GM12878 (cell line): ENCODE results near the gene MALRD1. TPM values are rescaled to one million over a fixed set of nuclear protein-coding genes. Genes with fewer than 3 reads are reported as not detected.

Source experiments
- ATAC-seq: fragments of 200-7000 bp; cut with Tn5 transposase; 3 replicates; pipeline ENCODE4 v1.9.1; 2020; ENCODE audit warnings: mild to moderate bottlenecking, moderate library complexity
- BruUV-seq: library from RNA; stranded (reverse); fragments of 400-500 nt; replicated peaks from 2 replicates; lab custom pipeline; 2021; lab: Mats Ljungman, UMichigan
- CTCF ChIA-PET: fragments of 300-600 bp; sonication (Branson Sonifier 250); formaldehyde crosslinking; extraction: SDS; loops from one replicate; lab custom pipeline; 2021; ENCODE audit warnings: inconsistent platforms; lab: Yijun Ruan, JAX
- POLR2A ChIA-PET: fragments of 350-600 bp; formaldehyde crosslinking; extraction: SDS; loops from one replicate; lab custom pipeline; 2021; ENCODE audit warnings: inconsistent platforms; lab: Charles Lee
- RAD21 ChIA-PET: fragments of 300-600 bp; sonication (Branson Sonifier 250); formaldehyde crosslinking; loops from one replicate; lab custom pipeline; 2023; ENCODE audit warnings: antibody characterized with exemption; ENCODE audit not compliant: unreplicated experiment; lab: Charles Lee
- SMC1A ChIA-PET: fragments of 300-600 bp; sonication (Branson Sonifier 250); formaldehyde crosslinking; loops from one replicate; lab custom pipeline; 2023; ENCODE audit not compliant: unreplicated experiment, uncharacterized antibody; lab: Charles Lee
- DNase-seq: peaks from one replicate; pipeline ENCODE4 v3.0.0-alpha.2; 2011; ENCODE audit warnings: low read depth, low spot score
- FAIRE-seq: peaks from 3 replicates; lab custom pipeline; 2011; peaks lifted over from hg19 to GRCh38; lab: Jason Lieb, UNC
- H2AFZ ChIP-seq: 2 replicates; pipeline ENCODE4 v1.6.0; 2011; ENCODE audit warnings: low read depth, low read length, control low read depth; ENCODE audit not compliant: control insufficient read depth
- H3K27ac ChIP-seq: 2 replicates; pipeline ENCODE4 v1.5.1; 2011; ENCODE audit warnings: control low read depth; ENCODE audit not compliant: control insufficient read depth, insufficient read depth
- H3K27me3 ChIP-seq, 2 experiments: replicated peaks in 1 of 2; 2 replicates each; pipeline versions ENCODE4 v1.6.0 to v1.6.1; 2011; ENCODE audit warnings: low read length in 1 of 2; ENCODE audit not compliant: control insufficient read depth in 2 of 2, insufficient read depth in 2 of 2
- H3K36me3 ChIP-seq, 2 experiments: 2 replicates each; pipeline ENCODE4 v1.5.1; 2011; ENCODE audit warnings: low read length in 1 of 2; ENCODE audit not compliant: control insufficient read depth in 2 of 2, insufficient read depth in 2 of 2
- H3K4me1 ChIP-seq: 2 replicates; pipeline ENCODE4 v1.6.1; 2011; ENCODE audit warnings: mild to moderate bottlenecking, low read length, moderate library complexity, mixed read lengths; ENCODE audit not compliant: control insufficient read depth, insufficient read depth
- H3K4me2 ChIP-seq: 2 replicates; pipeline ENCODE4 v1.6.0; 2011; ENCODE audit warnings: control low read depth; ENCODE audit not compliant: control insufficient read depth, insufficient read depth
- H3K4me3 ChIP-seq: fragments of 200-600 bp; sonication (generic); 2 replicates; pipeline ENCODE4 v1.5.1; 2016
- H3K79me2 ChIP-seq: 2 replicates; pipeline ENCODE4 v1.6.0; 2011; ENCODE audit warnings: low read length; ENCODE audit not compliant: control insufficient read depth, insufficient read depth
- H3K9ac ChIP-seq: 2 replicates; pipeline ENCODE4 v1.8.0; 2011; ENCODE audit warnings: low read length, control low read depth, mixed read lengths; ENCODE audit not compliant: control insufficient read depth, insufficient read depth
- H3K9me3 ChIP-seq: replicated peaks from 3 replicates; pipeline ENCODE4 v1.5.1; 2011; ENCODE audit warnings: mild to moderate bottlenecking, low read length; ENCODE audit not compliant: control insufficient read depth, insufficient read depth
- H4K20me1 ChIP-seq: 2 replicates; pipeline ENCODE4 v1.6.0; 2011; ENCODE audit not compliant: control insufficient read depth, insufficient read depth
- GATAD2B ChIP-seq: fragments of 450-650 bp; conservative IDR thresholded peaks from 2 replicates; pipeline ENCODE4 v1.6.1; 2017; ENCODE audit warnings: low read depth, mild to moderate bottlenecking, moderate library complexity
- NBN ChIP-seq: fragments of 450-650 bp; IDR thresholded peaks from 2 replicates; pipeline ENCODE4 v1.6.1; 2016
- SP1 ChIP-seq: IDR thresholded peaks from one replicate; pipeline ENCODE4 v1.6.1; 2011; ENCODE audit warnings: low read depth, low read length
- SREBF1 ChIP-seq: IDR thresholded peaks from 2 replicates; pipeline ENCODE4 v1.6.1; 2012; ENCODE audit warnings: mild to moderate bottlenecking, low read length
- SUPT20H ChIP-seq: IDR thresholded peaks from 2 replicates; pipeline ENCODE4 v1.6.1; 2011; ENCODE audit warnings: low read depth, mild to moderate bottlenecking, low read length, moderate library complexity, borderline replicate concordance; ENCODE audit not compliant: control insufficient read depth
- in situ Hi-C: fragments of 300-500 bp; cut with MboI; formaldehyde crosslinking; loops from 9 replicates; pipeline ENCODE4 v1.14.3; 2018; ENCODE audit warnings: mixed read lengths
- intact Hi-C: fragments of 100-400 bp; cut with micrococcal nuclease; formaldehyde crosslinking; loops from one replicate; pipeline ENCODE4 v1.14.2; 2022; ENCODE audit not compliant: unreplicated experiment
- polyA plus RNA-seq, 11 experiments: library from polyadenylated mRNA; depleted of rRNA in 4 of 11; unstranded in 6 of 11; stranded (reverse) in 5 of 11; fragments of >200 nt; fragmentation: Nextera tagmentation in 4 of 11; fragmentation: Illumina TruSeq in 1 of 11; extraction: Ambion mirVana in 4 of 11; extraction: Trizol in 1 of 11; gene quantifications; 1 replicate in 1 of 11; 2 replicates in 10 of 11; pipeline versions ENCODE4 v1.2.1 to v1.2.3, GENCODE V29; 2011 to 2016; ENCODE audit warnings: inconsistent platforms in 2 of 11, missing spikeins in 2 of 11, low read depth in 1 of 11
- total RNA-seq, 4 experiments: library from RNA; depleted of rRNA in 3 of 4; stranded (reverse); fragments of >200 nt in 3 of 4; fragmentation: Illumina TruSeq in 1 of 4; extraction: Trizol in 1 of 4; gene quantifications; 2 replicates each; pipeline versions ENCODE4 v1.2.1 to v1.2.3, GENCODE V29; 2013 to 2021
- TF ChIP-seq, protein P1 (sequence below): fragments of 450-650 bp; formaldehyde crosslinking; IDR thresholded peaks from 2 replicates; pipeline ENCODE4 v1.4.0; 2020; ENCODE audit warnings: mild to moderate bottlenecking, moderate library complexity
- TF ChIP-seq, protein P2 (sequence below): fragments of 450-650 bp; IDR thresholded peaks from 2 replicates; pipeline ENCODE4 v1.6.1; 2017; ENCODE audit warnings: antibody characterized with exemption, mild to moderate bottlenecking, moderate library complexity

The MALRD1 gene
- total and polyA plus RNA-seq, 10 of the 15 experiments (the other 5 are each of a cell fraction or from before 2014, with no cell fraction given): 0.12 to 6.6 (median 0.26) TPM; not detected in 2

DNA sequence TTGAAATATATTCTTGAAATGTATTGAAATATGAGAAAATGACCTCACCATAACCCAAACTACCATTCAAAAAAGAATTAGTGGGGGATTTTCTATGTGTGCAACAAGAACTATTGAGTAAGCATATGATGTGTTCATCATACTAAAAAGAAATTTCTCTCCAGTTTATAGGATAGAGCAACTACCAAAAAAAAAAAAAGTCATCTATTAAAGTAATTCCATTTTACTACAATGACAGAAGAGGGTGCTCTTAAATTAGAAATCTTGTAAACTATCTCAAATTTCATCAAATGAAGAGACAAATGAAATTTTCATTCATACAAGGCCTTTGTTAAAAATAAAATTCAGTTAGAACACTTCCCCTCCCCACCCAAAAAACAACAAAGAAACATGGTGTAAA lies 572.2 kb downstream of the MALRD1 start:
- Histone ChIP-seq H3K4me1 (no peaks in the 10 kb centered on the region), H3K9me3 (no peaks in the 10 kb centered on the region), H3K4me3 (no peak overlapping the region), H3K27me3 (no peaks in the 10 kb centered on the region), H2AFZ (no peak overlapping the region), H3K9ac (no peak overlapping the region), H3K27ac (no peak overlapping the region), H4K20me1 (no peaks in the 10 kb centered on the region), H3K4me2 (no peak overlapping the region), H3K79me2 (no peaks in the 10 kb centered on the region)
- ATAC-seq (no peak), DNase-seq (no peak)
- SMC1A ChIA-PET: no interaction called here
- RAD21 ChIA-PET: no interaction called here
- intact Hi-C loops (no loop called here), in situ Hi-C loops (no loop called here)
- CTCF ChIA-PET: no interaction called here
- no TSS peak for BruUV-seq
- POLR2A ChIA-PET: no interaction called here
- TF ChIP-seq, protein P1, sequence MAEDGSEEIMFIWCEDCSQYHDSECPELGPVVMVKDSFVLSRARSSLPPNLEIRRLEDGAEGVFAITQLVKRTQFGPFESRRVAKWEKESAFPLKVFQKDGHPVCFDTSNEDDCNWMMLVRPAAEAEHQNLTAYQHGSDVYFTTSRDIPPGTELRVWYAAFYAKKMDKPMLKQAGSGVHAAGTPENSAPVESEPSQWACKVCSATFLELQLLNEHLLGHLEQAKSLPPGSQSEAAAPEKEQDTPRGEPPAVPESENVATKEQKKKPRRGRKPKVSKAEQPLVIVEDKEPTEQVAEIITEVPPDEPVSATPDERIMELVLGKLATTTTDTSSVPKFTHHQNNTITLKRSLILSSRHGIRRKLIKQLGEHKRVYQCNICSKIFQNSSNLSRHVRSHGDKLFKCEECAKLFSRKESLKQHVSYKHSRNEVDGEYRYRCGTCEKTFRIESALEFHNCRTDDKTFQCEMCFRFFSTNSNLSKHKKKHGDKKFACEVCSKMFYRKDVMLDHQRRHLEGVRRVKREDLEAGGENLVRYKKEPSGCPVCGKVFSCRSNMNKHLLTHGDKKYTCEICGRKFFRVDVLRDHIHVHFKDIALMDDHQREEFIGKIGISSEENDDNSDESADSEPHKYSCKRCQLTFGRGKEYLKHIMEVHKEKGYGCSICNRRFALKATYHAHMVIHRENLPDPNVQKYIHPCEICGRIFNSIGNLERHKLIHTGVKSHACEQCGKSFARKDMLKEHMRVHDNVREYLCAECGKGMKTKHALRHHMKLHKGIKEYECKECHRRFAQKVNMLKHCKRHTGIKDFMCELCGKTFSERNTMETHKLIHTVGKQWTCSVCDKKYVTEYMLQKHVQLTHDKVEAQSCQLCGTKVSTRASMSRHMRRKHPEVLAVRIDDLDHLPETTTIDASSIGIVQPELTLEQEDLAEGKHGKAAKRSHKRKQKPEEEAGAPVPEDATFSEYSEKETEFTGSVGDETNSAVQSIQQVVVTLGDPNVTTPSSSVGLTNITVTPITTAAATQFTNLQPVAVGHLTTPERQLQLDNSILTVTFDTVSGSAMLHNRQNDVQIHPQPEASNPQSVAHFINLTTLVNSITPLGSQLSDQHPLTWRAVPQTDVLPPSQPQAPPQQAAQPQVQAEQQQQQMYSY (CRISPR knock-in tag): no peak
- no peak for TF ChIP-seq GATAD2B
- no peak for TF ChIP-seq SUPT20H
- no peak for TF ChIP-seq SP1
- TF ChIP-seq, all 136 proteins: peak for 0
- H3K36me3 ChIP-seq: no peaks in the 10 kb centered on the region
- no peak for FAIRE-seq

DNA sequence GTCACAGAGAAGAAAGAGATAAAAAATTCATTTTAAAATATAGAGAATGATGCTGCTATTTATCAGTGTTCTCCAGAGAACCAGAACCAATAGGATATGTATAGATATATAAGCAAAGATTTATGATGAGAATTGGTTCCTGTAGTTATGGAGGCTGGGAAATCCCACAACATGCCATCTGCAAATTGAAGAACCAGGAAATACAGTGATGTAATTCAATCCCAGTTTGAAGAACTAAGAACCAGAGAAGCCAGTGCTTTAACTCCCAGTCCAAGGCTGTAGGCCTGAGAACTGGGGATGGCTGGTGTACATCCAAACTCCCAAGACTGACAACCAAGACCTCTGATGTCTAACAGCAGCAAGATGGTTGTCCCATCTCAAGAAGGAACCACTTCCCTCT lies 574.7 kb downstream of the MALRD1 start:
- in situ Hi-C loops (no loop called here), intact Hi-C loops (no loop called here)
- CTCF ChIA-PET: no interaction called here
- SMC1A ChIA-PET: interaction anchor here (1.4 kb wide), 1 partner anchor 15 kb away, joined by 3 read pairs; no protein-coding TSS in a partner anchor
- no peak for DNase-seq
- FAIRE-seq: no peak
- Histone ChIP-seq H3K4me3 (no peak overlapping the region), H3K9me3 (no peaks in the 10 kb centered on the region), H3K27me3 (no peaks in the 10 kb centered on the region), H4K20me1 (no peaks in the 10 kb centered on the region), H3K9ac (no peak overlapping the region), H3K4me2 (no peak overlapping the region), H3K4me1 (no peaks in the 10 kb centered on the region), H3K36me3 (no peaks in the 10 kb centered on the region), H3K27ac (no peak overlapping the region), H3K79me2 (no peaks in the 10 kb centered on the region), H2AFZ (no peak overlapping the region)
- POLR2A ChIA-PET: no interaction called here
- RAD21 ChIA-PET: no interaction called here
- no TSS peak for BruUV-seq
- no peak for ATAC-seq
- TF ChIP-seq, protein P2, sequence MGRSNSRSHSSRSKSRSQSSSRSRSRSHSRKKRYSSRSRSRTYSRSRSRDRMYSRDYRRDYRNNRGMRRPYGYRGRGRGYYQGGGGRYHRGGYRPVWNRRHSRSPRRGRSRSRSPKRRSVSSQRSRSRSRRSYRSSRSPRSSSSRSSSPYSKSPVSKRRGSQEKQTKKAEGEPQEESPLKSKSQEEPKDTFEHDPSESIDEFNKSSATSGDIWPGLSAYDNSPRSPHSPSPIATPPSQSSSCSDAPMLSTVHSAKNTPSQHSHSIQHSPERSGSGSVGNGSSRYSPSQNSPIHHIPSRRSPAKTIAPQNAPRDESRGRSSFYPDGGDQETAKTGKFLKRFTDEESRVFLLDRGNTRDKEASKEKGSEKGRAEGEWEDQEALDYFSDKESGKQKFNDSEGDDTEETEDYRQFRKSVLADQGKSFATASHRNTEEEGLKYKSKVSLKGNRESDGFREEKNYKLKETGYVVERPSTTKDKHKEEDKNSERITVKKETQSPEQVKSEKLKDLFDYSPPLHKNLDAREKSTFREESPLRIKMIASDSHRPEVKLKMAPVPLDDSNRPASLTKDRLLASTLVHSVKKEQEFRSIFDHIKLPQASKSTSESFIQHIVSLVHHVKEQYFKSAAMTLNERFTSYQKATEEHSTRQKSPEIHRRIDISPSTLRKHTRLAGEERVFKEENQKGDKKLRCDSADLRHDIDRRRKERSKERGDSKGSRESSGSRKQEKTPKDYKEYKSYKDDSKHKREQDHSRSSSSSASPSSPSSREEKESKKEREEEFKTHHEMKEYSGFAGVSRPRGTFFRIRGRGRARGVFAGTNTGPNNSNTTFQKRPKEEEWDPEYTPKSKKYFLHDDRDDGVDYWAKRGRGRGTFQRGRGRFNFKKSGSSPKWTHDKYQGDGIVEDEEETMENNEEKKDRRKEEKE: no peak
- no peak for TF ChIP-seq SREBF1
- TF ChIP-seq, protein P1 (CRISPR knock-in tag): no peak
- no peak for TF ChIP-seq NBN
